ENCODE data around the gene FRZB. TPM values are rescaled to one million over a fixed set of nuclear protein-coding genes. Genes with fewer than 3 reads are reported as not detected.

The FRZB gene
- total RNA-seq, 1 experiment from 2014 or later: 1.8 TPM

- TF ChIP-seq CTCF (conservative IDR thresholded peaks at IDR 0.05; ENCODE audit: low read depth, low read length) (no peak), EZH2 (IDR thresholded peaks at IDR 0.05; ENCODE audit: borderline replicate concordance, low read depth, low read length, poor library complexity, severe bottlenecking) (no peak)
- no TSS peak for BruUV-seq (replicated peaks)
- H3K36me3 ChIP-seq (ENCODE audit: insufficient read depth, low read length, poor library complexity, severe bottlenecking): no peaks in the 10 kb centered on the region
- H3K27ac ChIP-seq (ENCODE audit: low read depth, low read length, poor library complexity, severe bottlenecking): no peak overlapping the region
- ChIA-PET CTCF (no interaction called here), POLR2A (ENCODE audit: low non-redundant PET) (no interaction called here)
- H3K27me3 ChIP-seq (replicated peaks; ENCODE audit: insufficient read depth, low read depth, low read length, poor library complexity): no peaks in the 10 kb centered on the region
- DNase-seq (ENCODE audit: low spot score): no peak
- no peak overlapping the region for H3K4me3 ChIP-seq (ENCODE audit: low read depth, low read length, poor library complexity, severe bottlenecking)
- intact Hi-C loops (cut with micrococcal nuclease; ENCODE audit: unreplicated experiment): no loop called here
- H3K9me3 ChIP-seq (ENCODE audit: low read depth, low read length, poor library complexity, severe bottlenecking): no peaks in the 10 kb centered on the region
- peaks cover 19% of the 10 kb centered on the region for H3K4me1 ChIP-seq (ENCODE audit: insufficient read depth, low read length, poor library complexity, severe bottlenecking)
These were observed 29.4 kb upstream of the FRZB start for GRCh38 chr2:182895798-182896197.

GRCh38 chr2:182895169-182895568 is 28.7 kb upstream of the FRZB start:
- intact Hi-C loops (cut with micrococcal nuclease; ENCODE audit: unreplicated experiment): no loop called here

DNA sequence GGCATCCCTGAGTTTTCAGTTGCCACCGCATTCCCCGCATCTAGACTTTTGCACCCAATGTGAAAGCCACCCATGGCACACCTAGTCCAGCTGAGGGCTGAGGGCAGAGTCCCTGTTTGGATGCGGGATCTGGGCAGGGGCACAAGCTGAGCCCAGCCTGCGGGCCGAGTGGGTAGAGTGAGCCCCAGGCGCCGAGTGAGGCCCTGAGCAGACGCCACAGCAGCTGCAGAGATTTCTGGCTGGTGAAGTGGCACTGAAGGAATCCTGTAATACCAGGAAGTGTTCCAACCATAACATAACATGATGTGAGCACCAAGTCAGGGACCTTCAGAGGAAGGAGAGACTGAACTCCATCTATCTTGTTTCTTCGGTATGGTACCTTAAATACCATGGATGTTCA is 27.7 kb upstream of the FRZB start:
- TF ChIP-seq CTCF (conservative IDR thresholded peaks at IDR 0.05; ENCODE audit: low read depth, low read length): no peak
- TF ChIP-seq EZH2 (IDR thresholded peaks at IDR 0.05; ENCODE audit: borderline replicate concordance, low read depth, low read length, poor library complexity, severe bottlenecking): no peak
- Histone ChIP-seq H3K36me3 (ENCODE audit: insufficient read depth, low read length, poor library complexity, severe bottlenecking) (no peaks in the 10 kb centered on the region), H3K4me3 (ENCODE audit: low read depth, low read length, poor library complexity, severe bottlenecking) (no peak overlapping the region), H3K4me1 (ENCODE audit: insufficient read depth, low read length, poor library complexity, severe bottlenecking) (peaks cover 22% of the 10 kb centered on the region), H3K27ac (ENCODE audit: low read depth, low read length, poor library complexity, severe bottlenecking) (no peak overlapping the region), H3K9me3 (ENCODE audit: low read depth, low read length, poor library complexity, severe bottlenecking) (no peaks in the 10 kb centered on the region), H3K27me3 (replicated peaks; ENCODE audit: insufficient read depth, low read depth, low read length, poor library complexity) (no peaks in the 10 kb centered on the region)
- DNase-seq (ENCODE audit: low spot score): no peak
- no TSS peak for BruUV-seq (replicated peaks)
- ChIA-PET CTCF (no interaction called here), POLR2A (ENCODE audit: low non-redundant PET) (no interaction called here)
- intact Hi-C loops (cut with micrococcal nuclease; ENCODE audit: unreplicated experiment): no loop called here

More at GRCh38 chr2:182895169-182895568, 28.7 kb upstream of the FRZB start:
- no peaks in the 10 kb centered on the region for H3K9me3 ChIP-seq (ENCODE audit: low read depth, low read length, poor library complexity, severe bottlenecking)
- H3K36me3 ChIP-seq (ENCODE audit: insufficient read depth, low read length, poor library complexity, severe bottlenecking): no peaks in the 10 kb centered on the region
- H3K27ac ChIP-seq (ENCODE audit: low read depth, low read length, poor library complexity, severe bottlenecking): no peak overlapping the region
- H3K4me1 ChIP-seq (ENCODE audit: insufficient read depth, low read length, poor library complexity, severe bottlenecking): peaks cover 22% of the 10 kb centered on the region
- no TSS peak for BruUV-seq (replicated peaks)
- ChIA-PET POLR2A (ENCODE audit: low non-redundant PET) (no interaction called here), CTCF (no interaction called here)
- H3K27me3 ChIP-seq (replicated peaks; ENCODE audit: insufficient read depth, low read depth, low read length, poor library complexity): no peaks in the 10 kb centered on the region
- H3K4me3 ChIP-seq (ENCODE audit: low read depth, low read length, poor library complexity, severe bottlenecking): no peak overlapping the region
- TF ChIP-seq EZH2 (IDR thresholded peaks at IDR 0.05; ENCODE audit: borderline replicate concordance, low read depth, low read length, poor library complexity, severe bottlenecking): no peak
- TF ChIP-seq CTCF (conservative IDR thresholded peaks at IDR 0.05; ENCODE audit: low read depth, low read length): no peak
- DNase-seq (ENCODE audit: low spot score): no peak
